IPS-18c (cell line): ENCODE results near the gene DNAH12.
"Not testable (repeated sequence)": the region's sequence is repeated elsewhere in the genome, so short reads cannot be mapped to it uniquely, and the experiment has no call there.

Experiments
- H3K4me3 ChIP-seq: 2 replicates; pipeline ENCODE4 v1.7.0; 2013; ENCODE audit warnings: low read depth, mild to moderate bottlenecking, low read length, moderate library complexity; ENCODE audit not compliant: insufficient read depth
- H3K9me3 ChIP-seq: one replicate; pipeline ENCODE4 v1.6.1; 2013; ENCODE audit warnings: mild to moderate bottlenecking, low read length, moderate library complexity; ENCODE audit not compliant: control insufficient read depth, insufficient read depth

The DNAH12 gene

GRCh38 chr3:57546616-57547015 lies 2.5 kb upstream of the DNAH12 start:
- H3K9me3 ChIP-seq: no peaks in the 10 kb centered on the region
- H3K4me3 ChIP-seq: no peak overlapping the region

GRCh38 chr3:57545636-57546268 lies 1.6 kb upstream of the DNAH12 start:
- no peaks in the 10 kb centered on the region for H3K9me3 ChIP-seq
- no peak overlapping the region for H3K4me3 ChIP-seq

GRCh38 chr3:57538465-57538864 lies 5.7 kb downstream of the DNAH12 start:
- H3K9me3 ChIP-seq: peaks cover 2% of the 10 kb centered on the region
- H3K4me3 ChIP-seq: no peak overlapping the region

- H3K9me3 ChIP-seq: peaks cover 2% of the 10 kb centered on the region
- no peak overlapping the region for H3K4me3 ChIP-seq
Observed at GRCh38 chr3:57530071-57530608, 14.0 kb downstream of the DNAH12 start.

- Histone ChIP-seq H3K4me3 (no peak overlapping the region), H3K9me3 (no peaks in the 10 kb centered on the region)
Observed at GRCh38 chr3:57518276-57518915, 25.7 kb downstream of the DNAH12 start.

- Histone ChIP-seq H3K9me3 (no peaks in the 10 kb centered on the region), H3K4me3 (no peak overlapping the region)
Observed at GRCh38 chr3:57512166-57512565, 32.0 kb downstream of the DNAH12 start.

- Histone ChIP-seq H3K4me3 (no peak overlapping the region), H3K9me3 (no peaks in the 10 kb centered on the region)
Observed at GRCh38 chr3:57505901-57506300, 38.2 kb downstream of the DNAH12 start.

- Histone ChIP-seq H3K4me3 (no peak overlapping the region), H3K9me3 (no peaks in the 10 kb centered on the region)
Observed at GRCh38 chr3:57500506-57500905, 43.6 kb downstream of the DNAH12 start.

GRCh38 chr3:57497904-57498303 lies 46.2 kb downstream of the DNAH12 start:
- H3K4me3 ChIP-seq: no peak overlapping the region
- H3K9me3 ChIP-seq: no peaks in the 10 kb centered on the region

GRCh38 chr3:57484563-57484962 lies 59.6 kb downstream of the DNAH12 start:
- Histone ChIP-seq H3K9me3 (no peaks in the 10 kb centered on the region), H3K4me3 (no peak overlapping the region)

- H3K4me3 ChIP-seq, H3K9me3 ChIP-seq: not testable (repeated sequence)
Observed at GRCh38 chr3:57477193-57477592, 67.0 kb downstream of the DNAH12 start.

- no peaks in the 10 kb centered on the region for H3K9me3 ChIP-seq
- H3K4me3 ChIP-seq: no peak overlapping the region
Observed at GRCh38 chr3:57464801-57465200, 79.3 kb downstream of the DNAH12 start.

GRCh38 chr3:57464011-57464410 lies 80.1 kb downstream of the DNAH12 start:
- no peak overlapping the region for H3K4me3 ChIP-seq
- H3K9me3 ChIP-seq: no peaks in the 10 kb centered on the region

GRCh38 chr3:57451150-57451846 lies 92.8 kb downstream of the DNAH12 start:
- Histone ChIP-seq H3K4me3 (no peak overlapping the region; the same call in 1 of the 2 replicates), H3K9me3 (no peaks in the 10 kb centered on the region)

GRCh38 chr3:57449276-57449847 lies 94.8 kb downstream of the DNAH12 start:
- not testable (repeated sequence) for H3K9me3 ChIP-seq, H3K4me3 ChIP-seq

- not testable (repeated sequence) for H3K4me3 ChIP-seq, H3K9me3 ChIP-seq
Observed at GRCh38 chr3:57448489-57448888, 95.7 kb downstream of the DNAH12 start.

- Histone ChIP-seq H3K4me3 (no peak overlapping the region), H3K9me3 (no peaks in the 10 kb centered on the region)
Observed at GRCh38 chr3:57446318-57446841, 97.8 kb downstream of the DNAH12 start.

- Histone ChIP-seq H3K4me3 (no peak overlapping the region), H3K9me3 (no peaks in the 10 kb centered on the region)
Observed at GRCh38 chr3:57444469-57444868, 99.7 kb downstream of the DNAH12 start.
